HepG2 (cell line): ENCODE measurements around the gene ZDHHC16. TPM values are rescaled to one million over a fixed set of nuclear protein-coding genes. Genes with fewer than 3 reads are reported as not detected.

ENCODE experiments used
- GZF1 ChIP-seq: sonication (generic); formaldehyde crosslinking; IDR thresholded peaks from 2 replicates; pipeline ENCODE4 v1.5.1; 2020; ENCODE audit warnings: mild to moderate bottlenecking, missing genetic modification reagents
- PITX1 ChIP-seq: sonication (generic); formaldehyde crosslinking; IDR thresholded peaks from 2 replicates; pipeline ENCODE4 v1.5.1; 2020; ENCODE audit warnings: mild to moderate bottlenecking, missing genetic modification reagents
- SNAPC2 ChIP-seq: sonication (generic); formaldehyde crosslinking; IDR thresholded peaks from 2 replicates; pipeline ENCODE4 v1.8.1; 2022; ENCODE audit warnings: mild to moderate bottlenecking, missing genetic modification reagents
- SRF ChIP-seq: IDR thresholded peaks from 2 replicates; pipeline ENCODE4 v1.6.1; 2011; ENCODE audit warnings: mild to moderate bottlenecking, low read depth, low read length, moderate library complexity
- ZC3H13 ChIP-seq: sonication (generic); formaldehyde crosslinking; IDR thresholded peaks from 2 replicates; pipeline ENCODE4 v1.8.1; 2023; ENCODE audit warnings: mild to moderate bottlenecking, missing genetic modification reagents, moderate library complexity
- ZNF143 ChIP-seq: sonication (generic); formaldehyde crosslinking; IDR thresholded peaks from 2 replicates; pipeline ENCODE4 v1.4.0; 2020; ENCODE audit warnings: missing genetic modification reagents
- ZNF451 ChIP-seq: sonication (generic); formaldehyde crosslinking; IDR thresholded peaks from 2 replicates; pipeline ENCODE4 v1.5.0; 2020; ENCODE audit warnings: mild to moderate bottlenecking, missing genetic modification reagents
- polyA plus RNA-seq, 8 experiments: library from polyadenylated mRNA; depleted of rRNA in 3 of 8; stranded (reverse) in 7 of 8; unstranded in 1 of 8; fragments of >200 nt; fragmentation: Illumina TruSeq in 4 of 8; extraction: Trizol in 4 of 8; gene quantifications; 2 replicates each; pipeline versions ENCODE4 v1.2.1 to v1.2.3, GENCODE V29; 2011 to 2016; ENCODE audit warnings: low read depth in 4 of 8, missing spikeins in 1 of 8, mixed read lengths in 1 of 8; ENCODE audit not compliant: insufficient read depth in 1 of 8
- total RNA-seq, 5 experiments: library from RNA; depleted of rRNA; stranded (reverse); fragments of >200 nt; fragmentation: Illumina TruSeq; extraction: Trizol; gene quantifications; 2 replicates each; pipeline ENCODE4 v1.2.3, GENCODE V29; 2016; ENCODE audit warnings: low read depth in 1 of 5
- TF ChIP-seq, protein P1 (sequence below): sonication (generic); formaldehyde crosslinking; IDR thresholded peaks from 2 replicates; pipeline ENCODE4 v1.4.0; 2020; ENCODE audit warnings: missing genetic modification reagents, borderline replicate concordance
- TF ChIP-seq, protein P2 (sequence below): sonication (generic); formaldehyde crosslinking; IDR thresholded peaks from 2 replicates; pipeline ENCODE4 v1.4.0; 2020; ENCODE audit warnings: low read depth, missing genetic modification reagents
- TF ChIP-seq, protein P3 (sequence below): sonication (generic); formaldehyde crosslinking; IDR thresholded peaks from 2 replicates; pipeline ENCODE4 v1.4.0; 2020; ENCODE audit warnings: mild to moderate bottlenecking, missing genetic modification reagents, borderline replicate concordance

ZDHHC16 gene
- total and polyA plus RNA-seq, 2 of the 13 experiments (the other 11 are each of a cell fraction or from before 2014, with no cell fraction given) = 40.8 to 41.8 TPM

DNA sequence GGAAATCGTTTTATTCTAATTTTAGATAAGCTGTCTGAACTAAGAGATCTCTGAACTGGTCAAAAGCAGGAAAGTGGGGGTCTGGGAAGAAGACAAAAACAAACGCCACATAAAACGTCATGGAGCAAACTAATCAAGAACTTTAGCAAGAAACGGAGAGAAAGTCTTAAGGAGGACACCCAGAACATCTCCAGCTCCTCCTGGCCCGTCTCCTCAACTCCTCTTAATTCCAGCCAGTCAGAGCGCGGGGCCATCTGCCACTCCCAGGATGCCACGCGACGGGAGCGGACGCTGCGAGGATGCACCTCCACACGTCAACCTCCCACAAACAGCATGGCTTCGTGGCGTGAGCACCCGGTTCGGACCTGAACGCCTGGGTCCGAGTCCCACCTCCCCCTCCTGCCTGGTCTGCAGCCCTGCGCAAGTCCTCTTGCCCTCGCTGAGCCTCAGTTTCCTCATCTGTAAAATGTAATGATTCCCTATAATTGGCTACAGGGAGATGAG is 51.6 kb downstream of the ZDHHC16 start (continued):
- TF ChIP-seq ZC3H13 (CRISPR knock-in tag) = no peak
- TF ChIP-seq, protein P1, sequence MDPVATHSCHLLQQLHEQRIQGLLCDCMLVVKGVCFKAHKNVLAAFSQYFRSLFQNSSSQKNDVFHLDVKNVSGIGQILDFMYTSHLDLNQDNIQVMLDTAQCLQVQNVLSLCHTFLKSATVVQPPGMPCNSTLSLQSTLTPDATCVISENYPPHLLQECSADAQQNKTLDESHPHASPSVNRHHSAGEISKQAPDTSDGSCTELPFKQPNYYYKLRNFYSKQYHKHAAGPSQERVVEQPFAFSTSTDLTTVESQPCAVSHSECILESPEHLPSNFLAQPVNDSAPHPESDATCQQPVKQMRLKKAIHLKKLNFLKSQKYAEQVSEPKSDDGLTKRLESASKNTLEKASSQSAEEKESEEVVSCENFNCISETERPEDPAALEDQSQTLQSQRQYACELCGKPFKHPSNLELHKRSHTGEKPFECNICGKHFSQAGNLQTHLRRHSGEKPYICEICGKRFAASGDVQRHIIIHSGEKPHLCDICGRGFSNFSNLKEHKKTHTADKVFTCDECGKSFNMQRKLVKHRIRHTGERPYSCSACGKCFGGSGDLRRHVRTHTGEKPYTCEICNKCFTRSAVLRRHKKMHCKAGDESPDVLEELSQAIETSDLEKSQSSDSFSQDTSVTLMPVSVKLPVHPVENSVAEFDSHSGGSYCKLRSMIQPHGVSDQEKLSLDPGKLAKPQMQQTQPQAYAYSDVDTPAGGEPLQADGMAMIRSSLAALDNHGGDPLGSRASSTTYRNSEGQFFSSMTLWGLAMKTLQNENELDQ = no peak
- TF ChIP-seq SNAPC2 (CRISPR knock-in tag) = peak; percentile 88; the same call in 1 of the 2 replicates
- TF ChIP-seq ZNF451 (CRISPR knock-in tag) = peak; percentile 82
- TF ChIP-seq, protein P2, sequence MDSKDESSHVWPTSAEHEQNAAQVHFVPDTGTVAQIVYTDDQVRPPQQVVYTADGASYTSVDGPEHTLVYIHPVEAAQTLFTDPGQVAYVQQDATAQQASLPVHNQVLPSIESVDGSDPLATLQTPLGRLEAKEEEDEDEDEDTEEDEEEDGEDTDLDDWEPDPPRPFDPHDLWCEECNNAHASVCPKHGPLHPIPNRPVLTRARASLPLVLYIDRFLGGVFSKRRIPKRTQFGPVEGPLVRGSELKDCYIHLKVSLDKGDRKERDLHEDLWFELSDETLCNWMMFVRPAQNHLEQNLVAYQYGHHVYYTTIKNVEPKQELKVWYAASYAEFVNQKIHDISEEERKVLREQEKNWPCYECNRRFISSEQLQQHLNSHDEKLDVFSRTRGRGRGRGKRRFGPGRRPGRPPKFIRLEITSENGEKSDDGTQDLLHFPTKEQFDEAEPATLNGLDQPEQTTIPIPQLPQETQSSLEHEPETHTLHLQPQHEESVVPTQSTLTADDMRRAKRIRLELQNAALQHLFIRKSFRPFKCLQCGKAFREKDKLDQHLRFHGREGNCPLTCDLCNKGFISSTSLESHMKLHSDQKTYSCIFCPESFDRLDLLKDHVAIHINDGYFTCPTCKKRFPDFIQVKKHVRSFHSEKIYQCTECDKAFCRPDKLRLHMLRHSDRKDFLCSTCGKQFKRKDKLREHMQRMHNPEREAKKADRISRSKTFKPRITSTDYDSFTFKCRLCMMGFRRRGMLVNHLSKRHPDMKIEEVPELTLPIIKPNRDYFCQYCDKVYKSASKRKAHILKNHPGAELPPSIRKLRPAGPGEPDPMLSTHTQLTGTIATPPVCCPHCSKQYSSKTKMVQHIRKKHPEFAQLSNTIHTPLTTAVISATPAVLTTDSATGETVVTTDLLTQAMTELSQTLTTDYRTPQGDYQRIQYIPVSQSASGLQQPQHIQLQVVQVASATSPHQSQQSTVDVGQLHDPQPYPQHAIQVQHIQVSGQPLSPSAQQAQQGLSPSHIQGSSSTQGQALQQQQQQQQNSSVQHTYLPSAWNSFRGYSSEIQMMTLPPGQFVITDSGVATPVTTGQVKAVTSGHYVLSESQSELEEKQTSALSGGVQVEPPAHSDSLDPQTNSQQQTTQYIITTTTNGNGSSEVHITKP = no peak
- peak; percentile 32; the same call in 1 of the 2 replicates for TF ChIP-seq PITX1 (CRISPR knock-in tag)
- peak; percentile 87 for TF ChIP-seq ZNF143 (CRISPR knock-in tag)
- 0 out of 2 replicates have a peak, but pooled peaks have one; percentile 32 for TF ChIP-seq GZF1 (CRISPR knock-in tag)
- TF ChIP-seq, protein P3, sequence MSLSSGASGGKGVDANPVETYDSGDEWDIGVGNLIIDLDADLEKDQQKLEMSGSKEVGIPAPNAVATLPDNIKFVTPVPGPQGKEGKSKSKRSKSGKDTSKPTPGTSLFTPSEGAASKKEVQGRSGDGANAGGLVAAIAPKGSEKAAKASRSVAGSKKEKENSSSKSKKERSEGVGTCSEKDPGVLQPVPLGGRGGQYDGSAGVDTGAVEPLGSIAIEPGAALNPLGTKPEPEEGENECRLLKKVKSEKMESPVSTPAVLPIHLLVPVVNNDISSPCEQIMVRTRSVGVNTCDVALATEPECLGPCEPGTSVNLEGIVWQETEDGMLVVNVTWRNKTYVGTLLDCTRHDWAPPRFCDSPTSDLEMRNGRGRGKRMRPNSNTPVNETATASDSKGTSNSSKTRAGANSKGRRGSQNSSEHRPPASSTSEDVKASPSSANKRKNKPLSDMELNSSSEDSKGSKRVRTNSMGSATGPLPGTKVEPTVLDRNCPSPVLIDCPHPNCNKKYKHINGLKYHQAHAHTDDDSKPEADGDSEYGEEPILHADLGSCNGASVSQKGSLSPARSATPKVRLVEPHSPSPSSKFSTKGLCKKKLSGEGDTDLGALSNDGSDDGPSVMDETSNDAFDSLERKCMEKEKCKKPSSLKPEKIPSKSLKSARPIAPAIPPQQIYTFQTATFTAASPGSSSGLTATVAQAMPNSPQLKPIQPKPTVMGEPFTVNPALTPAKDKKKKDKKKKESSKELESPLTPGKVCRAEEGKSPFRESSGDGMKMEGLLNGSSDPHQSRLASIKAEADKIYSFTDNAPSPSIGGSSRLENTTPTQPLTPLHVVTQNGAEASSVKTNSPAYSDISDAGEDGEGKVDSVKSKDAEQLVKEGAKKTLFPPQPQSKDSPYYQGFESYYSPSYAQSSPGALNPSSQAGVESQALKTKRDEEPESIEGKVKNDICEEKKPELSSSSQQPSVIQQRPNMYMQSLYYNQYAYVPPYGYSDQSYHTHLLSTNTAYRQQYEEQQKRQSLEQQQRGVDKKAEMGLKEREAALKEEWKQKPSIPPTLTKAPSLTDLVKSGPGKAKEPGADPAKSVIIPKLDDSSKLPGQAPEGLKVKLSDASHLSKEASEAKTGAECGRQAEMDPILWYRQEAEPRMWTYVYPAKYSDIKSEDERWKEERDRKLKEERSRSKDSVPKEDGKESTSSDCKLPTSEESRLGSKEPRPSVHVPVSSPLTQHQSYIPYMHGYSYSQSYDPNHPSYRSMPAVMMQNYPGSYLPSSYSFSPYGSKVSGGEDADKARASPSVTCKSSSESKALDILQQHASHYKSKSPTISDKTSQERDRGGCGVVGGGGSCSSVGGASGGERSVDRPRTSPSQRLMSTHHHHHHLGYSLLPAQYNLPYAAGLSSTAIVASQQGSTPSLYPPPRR = no peak; the same call in 1 of the 2 replicates
- TF ChIP-seq SRF = no peak
